SK-N-SH treated with all-trans-retinoic acid at 6 μM for 48 hours (cell line): ENCODE results near the gene CDR2.

Experiments used
- ATAC-seq: fragments of 200-7000 bp; cut with Tn5 transposase; 3 replicates; pipeline ENCODE4 v1.9.1; 2020; ENCODE audit warnings: mild to moderate bottlenecking, moderate library complexity
- ARNTL ChIP-seq: fragments of 450-650 bp; formaldehyde crosslinking; IDR thresholded peaks from 2 replicates; pipeline ENCODE4 v1.5.0; 2020; ENCODE audit warnings: low read depth, mild to moderate bottlenecking, moderate library complexity, borderline replicate concordance
- BACH2 ChIP-seq: fragments of 250-450 bp; sonication (Bioruptor Pico); IDR thresholded peaks from 2 replicates; pipeline ENCODE4 v1.9.0; 2021; ENCODE audit warnings: mild to moderate bottlenecking, borderline replicate concordance
- CSDC2 ChIP-seq: fragments of 250-450 bp; sonication (Bioruptor Pico); IDR thresholded peaks from 2 replicates; pipeline ENCODE4 v1.5.0; 2020; ENCODE audit warnings: mild to moderate bottlenecking, moderate library complexity
- ESRRG ChIP-seq: fragments of 250-450 bp; sonication (Bioruptor Pico); IDR thresholded peaks from 2 replicates; pipeline ENCODE4 v1.6.1; 2021; ENCODE audit warnings: mild to moderate bottlenecking
- GLIS3 ChIP-seq: fragments of 250-450 bp; sonication (Bioruptor Pico); IDR thresholded peaks from 2 replicates; pipeline ENCODE4 v1.5.0; 2020; ENCODE audit warnings: mild to moderate bottlenecking, moderate library complexity
- ISL1 ChIP-seq: fragments of 250-450 bp; sonication (Bioruptor Pico); IDR thresholded peaks from 2 replicates; pipeline ENCODE4 v2.1.2; 2022; ENCODE audit warnings: mild to moderate bottlenecking, moderate library complexity
- OSR1 ChIP-seq: fragments of 250-450 bp; sonication (Bioruptor Pico); IDR thresholded peaks from 2 replicates; pipeline ENCODE4 v1.8.0; 2022; ENCODE audit warnings: moderate library complexity, mild to moderate bottlenecking, inconsistent platforms
- POU6F1 ChIP-seq: fragments of 250-450 bp; sonication (Bioruptor Pico); IDR thresholded peaks from 2 replicates; pipeline ENCODE4 v1.8.0; 2021; ENCODE audit warnings: low read depth, mild to moderate bottlenecking, moderate library complexity, borderline replicate concordance
- PPARA ChIP-seq: fragments of 250-450 bp; sonication (Bioruptor Pico); IDR thresholded peaks from 2 replicates; pipeline ENCODE4 v1.5.0; 2020; ENCODE audit warnings: mild to moderate bottlenecking, borderline replicate concordance
- RARB ChIP-seq: fragments of 250-450 bp; sonication (Bioruptor Pico); IDR thresholded peaks from 2 replicates; pipeline ENCODE4 v1.8.0; 2021; ENCODE audit warnings: mild to moderate bottlenecking, moderate library complexity
- SNAI2 ChIP-seq: fragments of 250-450 bp; sonication (Bioruptor Pico); IDR thresholded peaks from 2 replicates; pipeline ENCODE4 v1.5.0; 2020; ENCODE audit warnings: mild to moderate bottlenecking, moderate library complexity
- TCF4 ChIP-seq: fragments of 250-450 bp; sonication (Bioruptor Pico); IDR thresholded peaks from 2 replicates; pipeline ENCODE4 v1.8.0; 2021; ENCODE audit warnings: mild to moderate bottlenecking, moderate library complexity, borderline replicate concordance
- TOX ChIP-seq: fragments of 250-450 bp; sonication (Bioruptor Pico); IDR thresholded peaks from 2 replicates; pipeline ENCODE4 v1.8.0; 2021; ENCODE audit warnings: mild to moderate bottlenecking, moderate library complexity, borderline replicate concordance
- ZC3H10 ChIP-seq: fragments of 250-450 bp; sonication (Bioruptor Pico); IDR thresholded peaks from 2 replicates; pipeline ENCODE4 v1.5.1; 2021; ENCODE audit warnings: mild to moderate bottlenecking, moderate library complexity
- ZFP3 ChIP-seq: fragments of 250-450 bp; sonication (Bioruptor Pico); IDR thresholded peaks from 2 replicates; pipeline ENCODE4 v1.5.0; 2020; ENCODE audit warnings: mild to moderate bottlenecking, moderate library complexity
- ZFP30 ChIP-seq: fragments of 450-650 bp; formaldehyde crosslinking; IDR thresholded peaks from 2 replicates; pipeline ENCODE4 v1.5.0; 2022; ENCODE audit warnings: mild to moderate bottlenecking, moderate library complexity
- ZNF565 ChIP-seq: fragments of 450-650 bp; formaldehyde crosslinking; conservative IDR thresholded peaks from 2 replicates; pipeline ENCODE4 v1.5.0; 2020; ENCODE audit warnings: low read depth, mild to moderate bottlenecking, moderate library complexity
- ZNF8 ChIP-seq: fragments of 450-650 bp; formaldehyde crosslinking; IDR thresholded peaks from 2 replicates; pipeline ENCODE4 v1.5.0; 2020; ENCODE audit warnings: mild to moderate bottlenecking, moderate library complexity
- TF ChIP-seq, protein P1 (sequence below): fragments of 250-450 bp; sonication (Bioruptor Pico); IDR thresholded peaks from 2 replicates; pipeline ENCODE4 v1.5.0; 2020; ENCODE audit warnings: mild to moderate bottlenecking, moderate library complexity
- TF ChIP-seq, protein P2 (sequence below): fragments of 250-450 bp; sonication (Bioruptor Pico); IDR thresholded peaks from 2 replicates; pipeline ENCODE4 v1.8.0; 2020; ENCODE audit warnings: mild to moderate bottlenecking, moderate library complexity, borderline replicate concordance
- TF ChIP-seq, protein P3 (sequence below): fragments of 250-450 bp; sonication (Bioruptor Pico); IDR thresholded peaks from 2 replicates; pipeline ENCODE4 v1.5.1; 2020; ENCODE audit warnings: low read depth, mild to moderate bottlenecking, moderate library complexity
- TF ChIP-seq, protein P4 (sequence below): fragments of 250-450 bp; sonication (Bioruptor Pico); IDR thresholded peaks from 2 replicates; pipeline ENCODE4 v1.5.1; 2021; ENCODE audit warnings: mild to moderate bottlenecking, moderate library complexity

Gene CDR2

GRCh38 chr16:22348291-22348690 lies 26.1 kb downstream of the CDR2 start (continued):
- TF ChIP-seq, protein P1, sequence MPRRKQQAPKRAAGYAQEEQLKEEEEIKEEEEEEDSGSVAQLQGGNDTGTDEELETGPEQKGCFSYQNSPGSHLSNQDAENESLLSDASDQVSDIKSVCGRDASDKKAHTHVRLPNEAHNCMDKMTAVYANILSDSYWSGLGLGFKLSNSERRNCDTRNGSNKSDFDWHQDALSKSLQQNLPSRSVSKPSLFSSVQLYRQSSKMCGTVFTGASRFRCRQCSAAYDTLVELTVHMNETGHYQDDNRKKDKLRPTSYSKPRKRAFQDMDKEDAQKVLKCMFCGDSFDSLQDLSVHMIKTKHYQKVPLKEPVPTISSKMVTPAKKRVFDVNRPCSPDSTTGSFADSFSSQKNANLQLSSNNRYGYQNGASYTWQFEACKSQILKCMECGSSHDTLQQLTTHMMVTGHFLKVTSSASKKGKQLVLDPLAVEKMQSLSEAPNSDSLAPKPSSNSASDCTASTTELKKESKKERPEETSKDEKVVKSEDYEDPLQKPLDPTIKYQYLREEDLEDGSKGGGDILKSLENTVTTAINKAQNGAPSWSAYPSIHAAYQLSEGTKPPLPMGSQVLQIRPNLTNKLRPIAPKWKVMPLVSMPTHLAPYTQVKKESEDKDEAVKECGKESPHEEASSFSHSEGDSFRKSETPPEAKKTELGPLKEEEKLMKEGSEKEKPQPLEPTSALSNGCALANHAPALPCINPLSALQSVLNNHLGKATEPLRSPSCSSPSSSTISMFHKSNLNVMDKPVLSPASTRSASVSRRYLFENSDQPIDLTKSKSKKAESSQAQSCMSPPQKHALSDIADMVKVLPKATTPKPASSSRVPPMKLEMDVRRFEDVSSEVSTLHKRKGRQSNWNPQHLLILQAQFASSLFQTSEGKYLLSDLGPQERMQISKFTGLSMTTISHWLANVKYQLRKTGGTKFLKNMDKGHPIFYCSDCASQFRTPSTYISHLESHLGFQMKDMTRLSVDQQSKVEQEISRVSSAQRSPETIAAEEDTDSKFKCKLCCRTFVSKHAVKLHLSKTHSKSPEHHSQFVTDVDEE (CRISPR knock-in tag), result no peak
- TF ChIP-seq, protein P2, sequence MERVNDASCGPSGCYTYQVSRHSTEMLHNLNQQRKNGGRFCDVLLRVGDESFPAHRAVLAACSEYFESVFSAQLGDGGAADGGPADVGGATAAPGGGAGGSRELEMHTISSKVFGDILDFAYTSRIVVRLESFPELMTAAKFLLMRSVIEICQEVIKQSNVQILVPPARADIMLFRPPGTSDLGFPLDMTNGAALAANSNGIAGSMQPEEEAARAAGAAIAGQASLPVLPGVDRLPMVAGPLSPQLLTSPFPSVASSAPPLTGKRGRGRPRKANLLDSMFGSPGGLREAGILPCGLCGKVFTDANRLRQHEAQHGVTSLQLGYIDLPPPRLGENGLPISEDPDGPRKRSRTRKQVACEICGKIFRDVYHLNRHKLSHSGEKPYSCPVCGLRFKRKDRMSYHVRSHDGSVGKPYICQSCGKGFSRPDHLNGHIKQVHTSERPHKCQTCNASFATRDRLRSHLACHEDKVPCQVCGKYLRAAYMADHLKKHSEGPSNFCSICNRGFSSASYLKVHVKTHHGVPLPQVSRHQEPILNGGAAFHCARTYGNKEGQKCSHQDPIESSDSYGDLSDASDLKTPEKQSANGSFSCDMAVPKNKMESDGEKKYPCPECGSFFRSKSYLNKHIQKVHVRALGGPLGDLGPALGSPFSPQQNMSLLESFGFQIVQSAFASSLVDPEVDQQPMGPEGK (CRISPR knock-in tag), result no peak

DNA sequence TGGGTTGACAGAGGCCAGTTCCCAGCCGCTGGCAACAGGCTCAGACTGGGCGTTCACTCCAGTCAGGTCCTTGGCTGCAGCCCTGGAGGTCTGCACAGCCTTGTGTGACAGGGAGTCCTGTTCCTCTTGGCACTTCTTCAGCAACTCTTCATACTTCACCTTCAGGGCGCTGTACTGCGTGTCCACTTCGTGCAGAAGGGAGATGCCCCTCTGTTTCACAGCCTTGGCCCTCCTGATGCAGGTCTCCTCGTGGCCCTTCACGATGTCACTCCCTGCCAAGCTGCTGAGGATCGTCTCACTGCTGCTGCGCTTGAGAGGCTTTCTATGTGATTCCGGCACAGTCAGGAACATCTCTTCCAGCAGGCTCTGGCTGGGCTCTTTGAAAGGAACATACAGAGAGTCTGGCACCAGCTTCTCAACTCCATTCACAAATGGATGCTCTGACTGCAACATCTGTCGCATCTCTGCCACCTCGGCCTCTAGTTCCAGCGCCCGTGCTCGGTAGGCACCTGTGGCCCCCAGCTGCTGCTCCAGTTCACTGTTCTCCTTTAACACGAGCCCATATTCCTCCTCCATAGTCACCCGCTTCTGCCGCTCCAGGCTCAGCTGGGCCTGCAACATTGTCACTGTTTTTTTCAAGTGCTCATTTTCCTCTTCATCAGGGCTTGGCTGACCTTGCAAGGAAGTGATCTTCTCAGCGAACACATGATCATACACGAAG lies 27.2 kb downstream of the CDR2 start:
- ATAC-seq, result no peak
- no peak for TF ChIP-seq ISL1
- no peak for TF ChIP-seq ZFP3 (CRISPR knock-in tag)
- no peak for TF ChIP-seq ZC3H10 (CRISPR knock-in tag)
- TF ChIP-seq BACH2 (CRISPR knock-in tag), result no peak
- no peak for TF ChIP-seq PPARA (CRISPR knock-in tag)
- TF ChIP-seq SNAI2 (CRISPR knock-in tag), result no peak
- no peak for TF ChIP-seq CSDC2 (CRISPR knock-in tag)
- no peak for TF ChIP-seq ZNF8 (CRISPR knock-in tag)
- TF ChIP-seq ARNTL (CRISPR knock-in tag), result no peak
- TF ChIP-seq OSR1 (CRISPR knock-in tag), result no peak

DNA sequence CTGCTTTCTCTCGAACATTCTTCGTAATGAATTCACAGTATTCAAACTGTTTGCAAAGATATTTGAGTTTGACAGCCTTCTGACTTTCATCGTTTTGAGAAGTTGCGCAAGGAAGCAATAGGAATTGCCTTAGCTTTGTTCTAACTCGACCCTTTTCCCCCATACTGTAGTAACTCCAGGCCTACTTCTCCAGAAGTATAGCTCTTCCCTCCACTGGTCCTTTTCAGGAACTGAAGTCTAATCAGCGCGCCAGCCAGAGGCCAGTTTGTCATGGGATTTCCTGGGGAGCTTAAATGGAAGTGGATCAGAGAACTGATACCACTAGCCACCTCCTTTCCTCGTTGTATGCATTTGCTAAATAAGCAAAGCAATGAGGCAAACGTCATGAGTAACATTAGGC lies 27.9 kb downstream of the CDR2 start:
- no peak for ATAC-seq
- no peak for TF ChIP-seq OSR1 (CRISPR knock-in tag)
- TF ChIP-seq CSDC2 (CRISPR knock-in tag), result no peak
- TF ChIP-seq RARB, result no peak
- TF ChIP-seq, protein P1 (CRISPR knock-in tag), result no peak
- no peak for TF ChIP-seq POU6F1 (CRISPR knock-in tag)
- TF ChIP-seq SNAI2 (CRISPR knock-in tag), result no peak
- TF ChIP-seq, protein P3, sequence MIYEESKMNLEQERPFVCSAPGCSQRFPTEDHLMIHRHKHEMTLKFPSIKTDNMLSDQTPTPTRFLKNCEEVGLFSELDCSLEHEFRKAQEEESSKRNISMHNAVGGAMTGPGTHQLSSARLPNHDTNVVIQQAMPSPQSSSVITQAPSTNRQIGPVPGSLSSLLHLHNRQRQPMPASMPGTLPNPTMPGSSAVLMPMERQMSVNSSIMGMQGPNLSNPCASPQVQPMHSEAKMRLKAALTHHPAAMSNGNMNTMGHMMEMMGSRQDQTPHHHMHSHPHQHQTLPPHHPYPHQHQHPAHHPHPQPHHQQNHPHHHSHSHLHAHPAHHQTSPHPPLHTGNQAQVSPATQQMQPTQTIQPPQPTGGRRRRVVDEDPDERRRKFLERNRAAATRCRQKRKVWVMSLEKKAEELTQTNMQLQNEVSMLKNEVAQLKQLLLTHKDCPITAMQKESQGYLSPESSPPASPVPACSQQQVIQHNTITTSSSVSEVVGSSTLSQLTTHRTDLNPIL, result no peak
- TF ChIP-seq ESRRG (CRISPR knock-in tag), result no peak
- TF ChIP-seq ISL1, result no peak
- TF ChIP-seq ZNF8 (CRISPR knock-in tag), result no peak
- TF ChIP-seq TCF4 (CRISPR knock-in tag), result no peak
- no peak for TF ChIP-seq BACH2 (CRISPR knock-in tag)
- TF ChIP-seq ARNTL (CRISPR knock-in tag), result no peak
- TF ChIP-seq, protein P4, sequence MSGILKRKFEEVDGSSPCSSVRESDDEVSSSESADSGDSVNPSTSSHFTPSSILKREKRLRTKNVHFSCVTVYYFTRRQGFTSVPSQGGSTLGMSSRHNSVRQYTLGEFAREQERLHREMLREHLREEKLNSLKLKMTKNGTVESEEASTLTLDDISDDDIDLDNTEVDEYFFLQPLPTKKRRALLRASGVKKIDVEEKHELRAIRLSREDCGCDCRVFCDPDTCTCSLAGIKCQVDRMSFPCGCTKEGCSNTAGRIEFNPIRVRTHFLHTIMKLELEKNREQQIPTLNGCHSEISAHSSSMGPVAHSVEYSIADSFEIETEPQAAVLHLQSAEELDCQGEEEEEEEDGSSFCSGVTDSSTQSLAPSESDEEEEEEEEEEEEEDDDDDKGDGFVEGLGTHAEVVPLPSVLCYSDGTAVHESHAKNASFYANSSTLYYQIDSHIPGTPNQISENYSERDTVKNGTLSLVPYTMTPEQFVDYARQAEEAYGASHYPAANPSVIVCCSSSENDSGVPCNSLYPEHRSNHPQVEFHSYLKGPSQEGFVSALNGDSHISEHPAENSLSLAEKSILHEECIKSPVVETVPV (CRISPR knock-in tag), result no peak
- TF ChIP-seq ZNF565 (CRISPR knock-in tag), result no peak
- TF ChIP-seq, protein P2 (CRISPR knock-in tag), result no peak
- TF ChIP-seq GLIS3 (CRISPR knock-in tag), result no peak
- TF ChIP-seq ZFP30 (CRISPR knock-in tag), result no peak
- no peak for TF ChIP-seq ZC3H10 (CRISPR knock-in tag)
- TF ChIP-seq TOX, result no peak
